Measurements from ENCODE around the gene BOLL.
"Not testable (repeated sequence)": the region's sequence is repeated elsewhere in the genome, so short reads cannot be mapped to it uniquely, and the experiment has no call there.

The BOLL gene

GRCh38 chr2:197795277-197795676 lies 10.2 kb upstream of the BOLL start:
- DNase-seq: no peak

DNA sequence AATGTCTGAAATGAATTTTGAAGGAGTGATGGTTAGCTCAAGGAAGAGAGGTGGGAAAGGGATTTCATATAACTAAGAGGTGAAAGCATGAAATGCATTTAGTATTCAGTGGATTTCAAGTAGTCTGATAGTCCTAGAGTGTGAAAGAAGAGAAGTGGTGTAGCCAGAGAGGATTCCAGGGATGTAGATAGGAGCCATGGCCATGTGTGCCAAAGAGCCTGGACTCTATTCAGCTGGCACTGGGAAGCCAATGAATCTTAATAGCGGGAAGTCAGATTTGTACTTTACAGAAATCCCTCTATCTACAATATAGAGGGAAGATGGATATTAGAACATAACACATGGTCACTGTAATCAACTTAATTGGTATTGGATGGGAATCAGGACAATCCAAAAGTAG lies 8.3 kb upstream of the BOLL start:
- no peak for DNase-seq

DNA sequence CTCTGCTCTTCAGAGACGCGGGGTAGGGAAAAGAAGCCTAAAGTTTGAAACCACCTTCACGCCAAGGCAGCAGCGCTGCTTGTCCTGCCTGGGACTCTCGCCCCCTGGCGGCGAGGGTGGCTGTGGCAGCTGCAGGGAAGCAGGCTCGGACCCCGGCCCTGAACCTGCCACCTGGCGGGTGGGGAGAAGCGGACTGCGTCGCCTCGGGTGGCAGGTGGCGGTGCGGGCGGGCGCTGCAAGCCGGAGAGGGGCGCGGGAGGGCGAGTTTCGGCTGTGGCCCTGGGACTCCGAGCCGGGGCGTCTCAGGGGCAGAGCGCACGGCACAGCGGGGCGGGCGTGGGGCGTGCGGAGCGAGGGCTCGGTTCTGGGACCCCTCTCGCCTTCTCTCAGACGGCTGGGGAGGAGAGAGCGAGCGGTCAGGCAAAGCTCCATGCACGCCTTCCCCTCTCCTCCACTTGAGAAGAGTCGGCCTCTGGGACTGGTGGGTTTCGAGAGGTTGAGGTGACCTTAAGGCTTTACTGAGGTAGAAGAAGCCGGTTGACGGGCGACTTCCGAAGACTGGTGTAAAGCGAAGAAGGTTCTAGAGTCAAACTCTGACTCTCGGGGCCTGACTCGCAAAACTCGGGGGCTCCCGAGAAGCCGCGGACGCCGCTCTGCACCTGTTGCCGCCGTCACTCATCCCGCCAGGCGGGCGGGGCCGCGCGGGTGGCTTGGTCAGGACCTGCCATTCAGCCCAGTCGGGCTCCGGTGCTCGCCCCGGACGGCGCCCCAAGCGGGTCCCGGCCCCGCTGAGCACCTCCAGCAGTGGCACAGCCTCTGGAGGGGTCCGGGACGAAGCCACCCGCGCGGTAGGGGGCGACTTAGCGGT lies 1.1 kb upstream of the BOLL start:
- peak; percentile 83 for DNase-seq

- no peak for DNase-seq
These were observed 3.0 kb downstream of the BOLL start for GRCh38 chr2:197782126-197782525.

- no peak for DNase-seq
These were observed 5.9 kb downstream of the BOLL start for GRCh38 chr2:197779261-197779660.

GRCh38 chr2:197777823-197778407 lies 7.2 kb downstream of the BOLL start:
- DNase-seq: no peak

GRCh38 chr2:197760293-197760657 lies 24.8 kb downstream of the BOLL start:
- DNase-seq: no peak

GRCh38 chr2:197759625-197760292 lies 25.4 kb downstream of the BOLL start:
- no peak for DNase-seq

GRCh38 chr2:197759013-197759412 lies 26.1 kb downstream of the BOLL start:
- no peak for DNase-seq

DNA sequence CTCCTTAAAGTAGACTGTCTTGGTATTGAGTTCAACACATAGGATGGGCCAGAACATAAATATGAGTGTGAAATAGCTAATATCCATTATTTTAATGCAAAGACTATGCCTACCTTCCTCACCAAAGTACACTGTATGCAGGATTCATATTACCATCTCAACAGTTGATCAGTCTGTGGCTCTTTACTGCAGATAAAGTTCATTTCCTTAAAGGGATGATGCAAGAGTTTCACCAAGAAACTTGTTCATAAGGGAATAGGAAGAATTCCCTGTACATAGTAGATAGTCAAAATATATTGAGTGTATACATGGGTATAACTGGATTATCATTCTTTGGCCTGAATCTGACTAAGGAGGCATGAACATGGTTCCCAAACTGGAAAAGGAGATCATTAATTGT lies 44.9 kb downstream of the BOLL start:
- no peak for DNase-seq

- DNase-seq: not testable (repeated sequence)
These were observed 56.3 kb downstream of the BOLL start for GRCh38 chr2:197728555-197729544.

DNA sequence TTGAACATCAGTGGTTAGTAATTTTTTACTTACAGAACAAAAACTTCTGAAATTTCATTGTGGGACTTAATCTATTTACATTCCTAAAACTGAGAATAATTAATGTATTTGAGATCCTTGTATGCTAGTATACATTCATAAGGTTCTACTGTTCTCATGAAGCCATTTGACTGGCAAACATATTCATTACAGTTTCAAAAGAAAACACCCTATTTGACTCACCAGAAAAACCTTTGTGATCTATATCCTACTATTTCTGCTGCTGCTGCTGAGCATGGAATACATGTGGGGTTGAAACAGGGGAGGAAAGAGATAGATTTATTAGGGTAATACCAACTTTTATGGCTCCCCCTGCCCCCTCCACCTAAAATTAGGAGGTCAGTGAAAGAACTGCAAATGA lies 58.1 kb downstream of the BOLL start:
- DNase-seq: no peak

DNA sequence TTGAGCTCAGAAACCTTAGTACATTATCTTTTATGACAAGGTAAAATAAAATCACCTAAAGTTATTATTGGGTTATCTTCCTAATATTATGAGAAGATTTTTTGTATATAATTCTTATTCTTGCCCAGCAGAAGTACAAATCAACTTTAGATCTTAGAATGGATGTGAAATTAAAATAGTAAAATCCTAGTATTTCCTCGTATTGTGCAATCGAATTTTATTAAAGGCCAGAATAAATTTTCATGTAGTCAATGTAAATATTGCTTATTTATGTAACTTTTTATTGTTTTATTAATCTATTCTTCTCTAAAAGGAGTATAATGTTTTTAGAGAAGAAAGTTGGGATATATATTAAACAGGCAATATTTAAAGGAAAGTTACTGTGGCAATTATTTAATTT lies 67.3 kb downstream of the BOLL start:
- DNase-seq: no peak

DNA sequence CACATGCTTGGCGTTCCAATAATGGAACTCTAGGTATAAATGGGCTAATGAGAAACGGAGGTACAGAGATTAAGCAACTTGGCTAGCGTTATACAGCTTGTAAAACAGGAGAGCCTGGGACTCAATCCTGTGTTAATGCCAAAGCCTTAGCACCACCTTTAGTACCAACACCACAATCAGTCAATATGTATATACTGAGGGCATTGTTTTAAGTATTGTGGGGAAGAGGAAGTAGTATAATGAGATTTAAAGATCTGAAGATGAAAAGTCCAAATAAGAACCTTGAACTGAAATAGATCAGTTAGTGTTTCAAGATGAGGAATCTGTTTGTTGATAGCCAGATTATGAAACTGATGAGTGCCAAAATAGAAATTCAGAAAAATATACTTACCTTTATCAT lies 71.8 kb downstream of the BOLL start:
- DNase-seq: no peak

- no peak for DNase-seq
These were observed 73.5 kb downstream of the BOLL start for GRCh38 chr2:197711578-197711977.

DNA sequence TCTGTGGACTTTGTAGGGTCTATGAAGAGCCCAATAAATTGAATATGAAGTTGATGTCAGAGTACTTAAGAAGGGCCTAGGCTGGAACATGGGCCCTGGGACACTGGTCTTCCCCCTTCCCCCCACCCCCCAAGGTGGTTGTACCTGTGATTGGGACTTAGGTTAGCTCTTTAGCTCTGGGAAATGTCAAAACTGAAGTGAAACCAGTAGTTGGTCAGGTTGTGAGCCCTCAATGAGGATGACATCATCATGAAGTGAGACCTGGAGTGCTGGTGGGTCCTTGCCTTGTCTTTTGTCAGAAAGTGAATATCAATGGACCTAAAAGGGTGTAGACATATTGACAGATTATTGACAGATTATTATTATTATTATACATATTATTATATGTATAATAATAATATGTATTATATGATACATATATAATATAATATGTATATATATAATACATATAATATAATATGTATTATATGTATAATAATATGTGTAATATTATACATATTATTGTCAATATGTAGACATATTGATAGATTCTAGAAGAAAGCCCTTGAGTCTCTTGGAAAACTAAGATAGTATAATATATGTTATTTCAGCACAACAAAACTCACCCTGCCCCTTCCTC lies 74.6 kb downstream of the BOLL start:
- no peak for DNase-seq

DNA sequence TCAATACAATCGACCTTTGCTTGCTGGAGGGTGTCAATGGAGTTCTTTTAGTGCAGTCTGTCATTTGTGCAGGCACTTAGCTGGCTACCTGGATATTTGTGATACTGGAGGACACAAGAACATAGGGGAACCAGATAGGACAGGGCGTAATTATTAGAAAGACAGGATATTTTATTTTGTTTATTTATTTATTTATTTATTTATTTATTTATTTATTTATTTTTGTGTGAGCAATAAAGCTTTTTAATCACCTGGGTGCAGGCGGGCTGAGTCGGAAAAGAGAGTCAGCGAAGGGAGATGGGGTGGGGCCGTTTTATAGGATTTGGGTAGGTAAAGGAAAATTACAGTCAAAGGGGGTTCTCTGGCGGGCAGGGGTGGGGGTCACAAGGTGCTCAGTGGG lies 76.0 kb downstream of the BOLL start:
- not testable (repeated sequence) for DNase-seq

GRCh38 chr2:197708331-197708730 lies 76.8 kb downstream of the BOLL start:
- no peak for DNase-seq

DNA sequence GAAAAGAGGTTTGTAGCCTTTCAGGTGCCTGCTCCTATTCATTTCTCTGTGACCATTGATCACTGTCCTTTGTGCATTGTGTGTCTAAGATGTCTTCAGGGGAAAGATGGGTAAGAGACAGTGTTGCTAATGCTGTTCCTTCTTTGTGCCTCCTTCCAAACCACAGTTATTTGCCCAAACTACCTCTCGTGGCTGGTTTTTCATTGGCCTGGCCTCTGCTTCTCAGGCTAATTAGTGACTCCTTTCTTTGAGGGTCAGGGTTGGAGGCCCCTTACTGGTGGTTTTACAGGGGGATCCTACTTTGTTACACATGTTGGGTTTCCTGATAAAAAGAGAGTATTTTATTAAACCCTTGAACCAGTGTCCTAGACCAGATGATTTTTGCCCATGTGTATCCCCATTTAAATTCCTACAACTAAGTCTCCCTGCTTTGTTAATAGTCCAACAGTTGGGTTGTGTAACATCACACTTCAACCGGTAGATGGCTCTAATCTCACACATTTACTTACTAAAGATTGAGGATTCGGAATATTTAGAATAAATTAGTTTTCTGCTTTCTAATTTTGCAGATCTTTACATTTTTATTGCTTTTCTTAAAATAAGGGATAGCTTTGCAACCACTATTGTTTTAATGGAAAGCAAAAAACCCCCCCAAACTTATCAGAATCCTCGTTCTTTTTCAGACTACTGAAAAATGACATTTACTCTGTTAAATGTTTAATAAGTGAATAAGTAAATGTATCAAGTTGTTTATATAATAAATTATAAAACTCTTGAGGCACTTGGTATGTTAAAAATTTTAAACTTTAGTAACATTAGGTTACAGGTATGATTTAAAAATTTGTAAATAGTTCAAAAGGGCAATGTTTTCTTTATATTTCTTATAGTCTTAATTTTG lies 77.6 kb downstream of the BOLL start:
- DNase-seq: no peak

GRCh38 chr2:197706839-197707207 lies 78.3 kb downstream of the BOLL start:
- DNase-seq: no peak
